HepG2 (cell line): ENCODE measurements around the gene RTN4RL2. TPM values are rescaled to one million over a fixed set of nuclear protein-coding genes. Genes with fewer than 3 reads are reported as not detected.
A peak's percentile ranks its signal among the peaks of the same experiment; 100 is the strongest.

Experiments
- ARID4A ChIP-seq: sonication (generic); formaldehyde crosslinking; IDR thresholded peaks from 2 replicates; pipeline ENCODE4 v1.5.0; 2020; ENCODE audit warnings: mild to moderate bottlenecking, missing genetic modification reagents, borderline replicate concordance
- FOXM1 ChIP-seq: sonication (generic); formaldehyde crosslinking; IDR thresholded peaks from 2 replicates; pipeline ENCODE4 v1.5.0; 2020; ENCODE audit warnings: missing genetic modification reagents
- GATA4 ChIP-seq: sonication (generic); IDR thresholded peaks from 2 replicates; pipeline ENCODE4 v1.6.1; 2016; ENCODE audit warnings: antibody characterized with exemption, low read depth, borderline replicate concordance
- HBP1 ChIP-seq: IDR thresholded peaks from 2 replicates; pipeline ENCODE4 v1.6.1; 2016; ENCODE audit warnings: low read depth, control low read depth
- NCOA2 ChIP-seq: sonication (generic); formaldehyde crosslinking; IDR thresholded peaks from 2 replicates; pipeline ENCODE4 v1.8.0; 2022; ENCODE audit warnings: inconsistent platforms
- NCOR1 ChIP-seq: fragments of 200-600 bp; sonication (generic); IDR thresholded peaks from 2 replicates; pipeline ENCODE4 v1.7.0; 2017; ENCODE audit warnings: antibody characterized with exemption, low read length, borderline replicate concordance
- SMAD1 ChIP-seq: sonication (generic); formaldehyde crosslinking; IDR thresholded peaks from 2 replicates; pipeline ENCODE4 v1.4.0; 2020; ENCODE audit warnings: missing genetic modification reagents, low read depth, mild to moderate bottlenecking, borderline replicate concordance
- TFE3 ChIP-seq: IDR thresholded peaks from 2 replicates; pipeline ENCODE4 v1.6.1; 2016
- ZNF17 ChIP-seq: sonication (generic); formaldehyde crosslinking; IDR thresholded peaks from 2 replicates; pipeline ENCODE4 v1.5.0; 2020; ENCODE audit warnings: mild to moderate bottlenecking, missing genetic modification reagents
- ZNF547 ChIP-seq: sonication (generic); formaldehyde crosslinking; IDR thresholded peaks from 2 replicates; pipeline ENCODE4 v1.5.1; 2020; ENCODE audit warnings: mild to moderate bottlenecking, missing genetic modification reagents
- ZNF674 ChIP-seq: sonication (generic); formaldehyde crosslinking; IDR thresholded peaks from 2 replicates; pipeline ENCODE4 v1.5.0; 2020; ENCODE audit warnings: low read depth, mild to moderate bottlenecking, missing genetic modification reagents
- ZNF790 ChIP-seq: sonication (generic); formaldehyde crosslinking; IDR thresholded peaks from 2 replicates; pipeline ENCODE4 v1.8.0; 2022; ENCODE audit warnings: missing genetic modification reagents, mild to moderate bottlenecking, borderline replicate concordance
- ZNF816 ChIP-seq: sonication (generic); formaldehyde crosslinking; IDR thresholded peaks from 2 replicates; pipeline ENCODE4 v1.8.0; 2022; ENCODE audit warnings: missing genetic modification reagents, mild to moderate bottlenecking, borderline replicate concordance
- polyA plus RNA-seq, 8 experiments: library from polyadenylated mRNA; depleted of rRNA in 3 of 8; stranded (reverse) in 7 of 8; unstranded in 1 of 8; fragments of >200 nt; fragmentation: Illumina TruSeq in 4 of 8; extraction: Trizol in 4 of 8; gene quantifications; 2 replicates each; pipeline versions ENCODE4 v1.2.1 to v1.2.3, GENCODE V29; 2011 to 2016; ENCODE audit warnings: low read depth in 4 of 8, missing spikeins in 1 of 8, mixed read lengths in 1 of 8; ENCODE audit not compliant: insufficient read depth in 1 of 8
- total RNA-seq, 5 experiments: library from RNA; depleted of rRNA; stranded (reverse); fragments of >200 nt; fragmentation: Illumina TruSeq; extraction: Trizol; gene quantifications; 2 replicates each; pipeline ENCODE4 v1.2.3, GENCODE V29; 2016; ENCODE audit warnings: low read depth in 1 of 5
- TF ChIP-seq, protein P1 (sequence below): IDR thresholded peaks from 2 replicates; pipeline ENCODE4 v1.6.1; 2016; ENCODE audit warnings: low read depth
- TF ChIP-seq, protein P2 (sequence below): sonication (generic); formaldehyde crosslinking; IDR thresholded peaks from 2 replicates; pipeline ENCODE4 v1.5.1; 2020; ENCODE audit warnings: missing genetic modification reagents, mild to moderate bottlenecking, borderline replicate concordance
- TF ChIP-seq, protein P3 (sequence below): sonication (generic); formaldehyde crosslinking; IDR thresholded peaks from 2 replicates; pipeline ENCODE4 v1.5.0; 2020; ENCODE audit warnings: mild to moderate bottlenecking, missing genetic modification reagents

RTN4RL2 gene
- total and polyA plus RNA-seq, 2 of the 13 experiments (the other 11 are each of a cell fraction or from before 2014, with no cell fraction given), result 1.3 to 4.3 TPM

DNA sequence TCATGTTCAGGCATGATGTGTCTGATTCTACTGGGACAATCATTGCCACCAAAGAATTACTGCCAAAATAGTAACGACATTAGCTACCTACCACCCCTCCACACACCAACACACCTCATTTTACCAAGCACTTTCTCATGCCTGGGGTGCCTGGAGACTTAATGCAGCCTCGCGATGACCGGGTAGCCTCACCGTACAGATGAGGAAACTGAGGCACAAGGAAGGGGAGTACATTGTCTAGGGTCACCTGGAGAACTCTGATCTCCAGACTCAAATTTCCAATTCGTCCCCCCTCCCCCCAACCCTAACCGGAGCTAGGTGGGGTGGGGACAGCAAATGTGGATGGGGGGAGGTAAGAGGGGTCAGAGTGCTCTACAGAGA is 2.7 kb upstream of the RTN4RL2 start (continued):
- peak; percentile 18; the same call in 1 of the 2 replicates for TF ChIP-seq ARID4A (CRISPR knock-in tag)
- 0 out of 2 replicates have a peak, but pooled peaks have one; percentile 10 for TF ChIP-seq SMAD1 (CRISPR knock-in tag)
- TF ChIP-seq, protein P1, sequence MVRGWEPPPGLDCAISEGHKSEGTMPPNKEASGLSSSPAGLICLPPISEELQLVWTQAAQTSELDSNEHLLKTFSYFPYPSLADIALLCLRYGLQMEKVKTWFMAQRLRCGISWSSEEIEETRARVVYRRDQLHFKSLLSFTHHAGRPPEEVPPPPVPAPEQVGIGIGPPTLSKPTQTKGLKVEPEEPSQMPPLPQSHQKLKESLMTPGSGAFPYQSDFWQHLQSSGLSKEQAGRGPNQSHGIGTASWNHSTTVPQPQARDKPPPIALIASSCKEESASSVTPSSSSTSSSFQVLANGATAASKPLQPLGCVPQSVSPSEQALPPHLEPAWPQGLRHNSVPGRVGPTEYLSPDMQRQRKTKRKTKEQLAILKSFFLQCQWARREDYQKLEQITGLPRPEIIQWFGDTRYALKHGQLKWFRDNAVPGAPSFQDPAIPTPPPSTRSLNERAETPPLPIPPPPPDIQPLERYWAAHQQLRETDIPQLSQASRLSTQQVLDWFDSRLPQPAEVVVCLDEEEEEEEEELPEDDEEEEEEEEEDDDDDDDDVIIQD, result 0 out of 2 replicates have a peak, but pooled peaks have one; percentile 3
- TF ChIP-seq ZNF674 (CRISPR knock-in tag), result no peak
- TF ChIP-seq ZNF816, result no peak
- no peak for TF ChIP-seq ZNF17
- no peak for TF ChIP-seq GATA4
- TF ChIP-seq NCOR1, result no peak
- TF ChIP-seq, protein P2, sequence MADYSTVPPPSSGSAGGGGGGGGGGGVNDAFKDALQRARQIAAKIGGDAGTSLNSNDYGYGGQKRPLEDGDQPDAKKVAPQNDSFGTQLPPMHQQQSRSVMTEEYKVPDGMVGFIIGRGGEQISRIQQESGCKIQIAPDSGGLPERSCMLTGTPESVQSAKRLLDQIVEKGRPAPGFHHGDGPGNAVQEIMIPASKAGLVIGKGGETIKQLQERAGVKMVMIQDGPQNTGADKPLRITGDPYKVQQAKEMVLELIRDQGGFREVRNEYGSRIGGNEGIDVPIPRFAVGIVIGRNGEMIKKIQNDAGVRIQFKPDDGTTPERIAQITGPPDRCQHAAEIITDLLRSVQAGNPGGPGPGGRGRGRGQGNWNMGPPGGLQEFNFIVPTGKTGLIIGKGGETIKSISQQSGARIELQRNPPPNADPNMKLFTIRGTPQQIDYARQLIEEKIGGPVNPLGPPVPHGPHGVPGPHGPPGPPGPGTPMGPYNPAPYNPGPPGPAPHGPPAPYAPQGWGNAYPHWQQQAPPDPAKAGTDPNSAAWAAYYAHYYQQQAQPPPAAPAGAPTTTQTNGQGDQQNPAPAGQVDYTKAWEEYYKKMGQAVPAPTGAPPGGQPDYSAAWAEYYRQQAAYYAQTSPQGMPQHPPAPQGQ (CRISPR knock-in tag), result 0 out of 2 replicates have a peak, but pooled peaks have one; percentile 48
- no peak for TF ChIP-seq NCOA2
- no peak for TF ChIP-seq HBP1 (CRISPR knock-in tag)
- TF ChIP-seq TFE3 (CRISPR knock-in tag), result no peak
- TF ChIP-seq, protein P3, sequence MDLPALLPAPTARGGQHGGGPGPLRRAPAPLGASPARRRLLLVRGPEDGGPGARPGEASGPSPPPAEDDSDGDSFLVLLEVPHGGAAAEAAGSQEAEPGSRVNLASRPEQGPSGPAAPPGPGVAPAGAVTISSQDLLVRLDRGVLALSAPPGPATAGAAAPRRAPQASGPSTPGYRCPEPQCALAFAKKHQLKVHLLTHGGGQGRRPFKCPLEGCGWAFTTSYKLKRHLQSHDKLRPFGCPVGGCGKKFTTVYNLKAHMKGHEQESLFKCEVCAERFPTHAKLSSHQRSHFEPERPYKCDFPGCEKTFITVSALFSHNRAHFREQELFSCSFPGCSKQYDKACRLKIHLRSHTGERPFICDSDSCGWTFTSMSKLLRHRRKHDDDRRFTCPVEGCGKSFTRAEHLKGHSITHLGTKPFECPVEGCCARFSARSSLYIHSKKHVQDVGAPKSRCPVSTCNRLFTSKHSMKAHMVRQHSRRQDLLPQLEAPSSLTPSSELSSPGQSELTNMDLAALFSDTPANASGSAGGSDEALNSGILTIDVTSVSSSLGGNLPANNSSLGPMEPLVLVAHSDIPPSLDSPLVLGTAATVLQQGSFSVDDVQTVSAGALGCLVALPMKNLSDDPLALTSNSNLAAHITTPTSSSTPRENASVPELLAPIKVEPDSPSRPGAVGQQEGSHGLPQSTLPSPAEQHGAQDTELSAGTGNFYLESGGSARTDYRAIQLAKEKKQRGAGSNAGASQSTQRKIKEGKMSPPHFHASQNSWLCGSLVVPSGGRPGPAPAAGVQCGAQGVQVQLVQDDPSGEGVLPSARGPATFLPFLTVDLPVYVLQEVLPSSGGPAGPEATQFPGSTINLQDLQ (CRISPR knock-in tag), result no peak
- TF ChIP-seq FOXM1 (CRISPR knock-in tag), result no peak
- peak; percentile 79; the same call in 1 of the 2 replicates for TF ChIP-seq ZNF547 (CRISPR knock-in tag)
- TF ChIP-seq ZNF790 (CRISPR knock-in tag), result no peak
